ENCODE data around the gene JAZF1.
"Not testable (repeated sequence)": the region's sequence is repeated elsewhere in the genome, so short reads cannot be mapped to it uniquely, and the experiment has no call there.

JAZF1 gene

DNA sequence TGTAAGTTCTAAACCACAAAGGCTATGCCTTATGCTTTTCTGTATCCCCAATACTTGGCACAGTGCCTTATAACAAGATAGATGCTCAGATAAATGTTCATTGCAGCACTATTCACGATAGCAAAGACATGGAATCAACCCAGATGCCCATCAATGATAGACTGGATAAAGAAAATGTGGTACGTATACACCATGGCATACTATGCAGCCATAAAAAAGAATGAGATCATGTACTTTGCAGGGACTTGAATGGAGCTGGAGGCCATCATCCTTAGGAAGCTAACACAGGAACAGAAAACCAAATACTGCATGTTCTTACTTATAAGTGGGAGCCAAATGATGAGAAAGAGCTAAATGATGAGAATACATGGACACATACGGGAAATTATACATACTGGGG lies 293.9 kb downstream of the JAZF1 start:
- not testable (repeated sequence) for DNase-seq (ENCODE audit: low read depth in 2 of 3, low spot score in 2 of 3)

DNA sequence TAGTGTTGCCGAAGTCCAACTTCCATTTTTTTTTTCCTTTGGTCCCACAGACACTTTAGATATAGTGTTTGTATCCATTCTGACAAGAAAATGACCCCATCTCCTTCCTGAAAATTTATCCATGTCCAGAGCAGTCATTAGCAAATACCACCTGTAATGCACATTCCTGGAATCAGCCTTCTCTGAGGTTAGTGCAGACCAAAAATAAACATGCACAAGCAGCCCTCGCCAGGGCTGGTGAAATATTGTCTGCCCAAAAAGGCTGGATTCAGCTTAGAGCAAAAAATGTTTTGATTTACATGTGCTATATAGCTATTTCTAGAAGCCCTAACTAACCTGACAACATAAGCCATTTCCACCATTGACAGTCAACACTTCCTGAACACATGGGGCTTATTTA lies 294.9 kb downstream of the JAZF1 start:
- DNase-seq (ENCODE audit: low read depth in 2 of 3, low spot score in 2 of 3): no peak

DNA sequence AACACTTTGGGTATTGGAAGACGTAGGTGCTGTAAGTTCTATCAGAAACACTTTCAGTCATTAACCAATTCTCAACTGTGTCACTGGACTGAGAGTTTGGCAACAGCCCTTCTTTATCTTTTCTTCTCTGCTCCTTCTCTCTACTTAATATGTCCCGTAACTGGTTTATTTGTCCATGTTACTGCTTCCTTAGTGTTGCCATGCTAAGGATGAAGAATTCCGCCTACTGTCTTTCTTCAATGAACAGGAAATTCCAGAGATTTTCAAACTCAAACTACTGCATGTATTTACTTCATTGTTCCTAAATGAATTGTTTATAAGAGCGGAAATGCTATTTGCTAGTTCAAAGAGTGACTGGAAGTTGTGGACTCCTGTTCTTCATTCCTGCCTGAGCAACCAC lies 296.9 kb downstream of the JAZF1 start:
- DNase-seq (ENCODE audit: low read depth in 2 of 3, low spot score in 2 of 3): no peak

DNA sequence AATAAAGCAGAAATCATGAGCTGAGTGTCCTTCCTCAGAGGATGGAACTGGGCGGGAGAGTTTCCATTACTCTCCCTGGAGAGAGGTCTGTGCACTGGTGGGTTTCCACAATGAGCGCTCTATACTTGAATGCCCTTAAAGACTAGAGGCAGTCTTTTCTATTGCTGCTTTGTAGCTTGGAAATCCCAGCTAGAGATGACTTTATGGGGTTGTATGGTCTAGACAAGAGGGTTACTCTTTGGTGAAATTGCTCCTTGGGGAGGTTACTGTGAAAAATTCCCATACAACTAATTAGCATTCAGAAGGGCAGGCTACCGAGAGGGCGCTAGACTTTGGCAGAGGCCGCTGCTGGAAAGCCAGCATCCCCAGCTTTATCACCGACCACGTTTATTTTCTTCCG lies 303.8 kb downstream of the JAZF1 start:
- no peak for DNase-seq (ENCODE audit: low read depth in 2 of 3, low spot score in 2 of 3)

DNA sequence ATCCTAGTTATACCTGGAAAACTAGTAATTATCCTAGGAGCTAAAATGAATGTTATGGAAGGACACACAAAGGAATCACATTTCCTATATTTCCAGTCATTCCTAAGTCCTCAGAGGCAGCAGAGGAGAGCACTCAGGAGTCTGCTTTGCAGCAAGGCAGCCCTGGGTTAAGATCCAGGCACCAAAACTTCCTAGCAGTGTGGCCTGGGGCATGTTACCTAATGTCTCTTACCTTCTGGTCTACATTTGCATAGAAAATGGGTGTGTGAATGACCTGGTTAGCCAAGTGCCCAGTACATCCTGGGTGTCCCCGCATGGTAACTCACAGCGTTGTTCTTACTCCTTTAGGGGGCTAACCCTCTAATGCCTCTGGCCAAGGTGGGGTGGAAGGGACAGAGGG lies 304.8 kb downstream of the JAZF1 start:
- no peak for DNase-seq (ENCODE audit: low read depth in 2 of 3, low spot score in 2 of 3)

DNA sequence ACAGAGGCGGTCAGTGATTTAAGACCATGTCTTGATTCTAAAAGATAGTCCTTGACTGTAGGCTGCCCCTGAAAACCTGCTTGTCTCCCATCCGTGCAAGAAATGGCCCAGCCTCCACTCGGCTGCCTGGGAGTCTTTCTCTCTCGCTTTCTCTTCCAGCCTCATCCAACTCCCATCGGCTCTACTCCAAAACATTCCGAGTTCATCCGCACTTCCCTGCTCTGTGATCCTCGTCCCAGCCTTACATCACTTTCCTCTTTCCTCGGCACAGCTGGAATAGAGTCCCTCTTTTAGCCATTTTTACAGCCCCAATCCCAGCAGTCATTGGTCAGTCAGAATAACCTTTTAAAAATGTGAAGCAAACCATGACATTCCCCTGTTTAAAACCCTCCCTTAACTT lies 305.5 kb downstream of the JAZF1 start:
- DNase-seq (ENCODE audit: low read depth in 2 of 3, low spot score in 2 of 3): no peak

DNA sequence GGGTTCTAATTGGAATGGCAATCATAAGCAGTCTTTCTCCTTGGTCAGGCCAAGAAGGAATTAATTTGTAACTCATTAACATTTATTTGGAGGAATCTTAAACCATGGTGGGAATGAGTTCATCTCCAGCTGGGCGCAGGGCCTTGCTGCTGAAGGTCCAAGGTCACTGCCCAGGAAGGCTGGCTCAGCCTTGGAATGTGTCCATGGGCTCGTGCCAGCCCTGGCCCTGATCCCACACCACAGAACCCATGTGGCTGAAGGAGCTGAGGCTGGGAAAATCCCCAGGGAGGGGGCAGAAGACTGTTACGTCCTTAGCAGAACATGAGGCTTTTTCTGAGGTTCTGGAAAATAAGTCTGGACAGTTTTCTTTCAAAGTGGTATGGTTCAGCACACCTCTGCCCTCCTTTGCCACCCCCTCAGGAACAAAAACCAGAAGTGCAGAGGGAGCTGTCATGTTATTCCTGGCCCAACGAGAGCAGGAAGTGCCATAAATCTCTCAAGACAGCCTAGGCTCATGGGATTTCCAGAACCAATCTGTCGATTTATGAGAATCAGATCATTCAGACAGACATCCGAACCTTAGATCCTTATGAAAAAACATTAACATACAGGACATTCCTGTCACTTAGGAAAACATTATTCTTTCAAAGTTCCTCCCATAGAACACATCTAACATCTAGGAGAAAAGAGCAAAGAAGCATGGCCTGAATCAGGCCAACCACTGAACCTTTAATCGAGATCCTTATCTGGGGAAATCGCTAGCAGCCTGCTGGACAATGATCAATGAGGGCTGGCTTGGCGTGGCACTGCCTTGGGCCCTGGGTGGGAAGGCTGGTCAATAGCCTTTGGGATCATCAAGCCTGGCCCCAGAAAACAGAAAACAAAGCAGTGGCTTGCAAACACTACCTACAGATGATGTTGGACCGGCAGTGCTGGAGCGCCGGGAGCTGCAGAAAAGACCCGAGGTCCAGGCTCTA lies 306.3 kb downstream of the JAZF1 start:
- no peak for DNase-seq (ENCODE audit: low read depth in 2 of 3, low spot score in 2 of 3)

DNA sequence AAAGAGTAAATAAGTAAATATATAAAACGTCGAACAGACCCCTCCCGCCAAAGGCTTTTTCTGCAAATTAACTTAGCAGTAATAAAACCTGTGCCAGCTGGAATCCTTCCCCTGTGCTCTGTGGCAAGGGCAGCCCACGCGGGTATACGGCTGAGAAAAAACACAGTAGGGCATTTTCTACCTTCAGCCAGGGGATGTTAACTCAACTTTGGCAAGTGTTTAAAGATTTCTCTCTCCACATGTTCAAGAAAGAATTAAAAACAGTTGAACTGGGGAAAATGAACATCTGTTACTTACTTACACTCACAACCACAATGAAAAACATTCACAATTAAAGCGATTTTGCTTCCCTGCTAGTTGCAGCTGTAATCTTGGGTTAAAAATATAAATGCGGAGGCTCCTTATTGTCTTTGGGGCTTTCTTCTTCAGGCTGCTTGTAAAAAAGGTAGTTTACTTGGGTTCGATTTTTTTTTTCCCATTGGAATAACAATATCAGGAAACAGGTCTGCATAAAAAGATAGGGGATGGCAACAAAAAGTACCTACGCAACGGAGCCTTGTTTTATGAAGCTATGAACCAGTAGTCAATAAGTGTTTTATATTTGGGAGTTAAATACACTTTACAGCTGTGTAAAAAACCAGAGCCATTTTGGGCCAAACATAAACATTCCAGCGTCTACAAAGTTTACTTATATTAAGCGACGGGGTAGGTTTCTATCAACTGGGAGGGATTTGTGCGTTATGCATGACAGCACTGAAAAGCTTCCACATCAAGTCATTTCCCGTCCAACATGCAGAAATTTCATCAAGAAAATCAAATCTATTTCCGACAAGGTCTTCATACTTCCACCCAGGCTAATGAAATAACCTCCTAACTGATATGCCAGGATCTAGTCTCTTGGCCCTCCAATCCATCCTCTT lies 308.0 kb downstream of the JAZF1 start:
- DNase-seq (ENCODE audit: low read depth in 2 of 3, low spot score in 2 of 3): no peak

DNA sequence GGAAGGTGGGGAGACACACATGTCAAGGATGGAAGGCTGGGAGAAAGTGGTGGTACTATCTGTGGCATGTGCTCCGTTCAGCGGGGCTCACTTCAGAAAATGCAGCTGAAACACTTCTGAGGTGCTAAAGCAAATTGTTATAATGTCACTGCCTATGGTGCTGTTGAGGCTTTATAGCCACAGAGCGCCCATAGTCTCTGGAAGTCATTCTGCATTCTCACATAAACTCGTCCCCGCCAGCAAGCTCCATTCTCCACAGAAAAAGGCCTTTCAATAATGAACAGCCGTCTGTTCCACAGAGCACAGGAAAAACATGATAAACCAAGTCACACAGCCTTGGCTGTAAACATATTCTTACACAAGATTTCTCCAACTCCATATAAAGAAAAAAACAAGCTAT lies 308.7 kb downstream of the JAZF1 start:
- DNase-seq (ENCODE audit: low read depth in 2 of 3, low spot score in 2 of 3): no peak

DNA sequence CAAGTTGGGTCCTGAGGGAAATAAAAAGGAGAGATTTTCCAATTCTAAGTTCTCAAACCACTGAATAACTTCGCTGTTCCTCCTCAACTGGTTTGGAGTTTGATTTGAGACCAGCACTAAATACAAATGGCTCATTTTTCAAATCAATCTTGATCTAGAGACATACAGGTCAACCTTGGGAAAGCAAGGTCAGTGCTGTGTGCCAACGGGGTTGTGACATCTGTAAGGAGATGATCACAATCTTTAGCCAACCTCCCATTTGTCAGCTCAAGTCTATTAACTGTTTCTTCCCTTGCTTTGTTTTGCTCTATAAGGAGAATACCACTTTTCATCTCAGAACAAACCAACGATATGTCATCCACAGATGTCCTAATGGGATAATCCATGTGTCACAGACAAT lies 309.5 kb downstream of the JAZF1 start:
- no peak for DNase-seq (ENCODE audit: low read depth in 2 of 3, low spot score in 2 of 3)

DNA sequence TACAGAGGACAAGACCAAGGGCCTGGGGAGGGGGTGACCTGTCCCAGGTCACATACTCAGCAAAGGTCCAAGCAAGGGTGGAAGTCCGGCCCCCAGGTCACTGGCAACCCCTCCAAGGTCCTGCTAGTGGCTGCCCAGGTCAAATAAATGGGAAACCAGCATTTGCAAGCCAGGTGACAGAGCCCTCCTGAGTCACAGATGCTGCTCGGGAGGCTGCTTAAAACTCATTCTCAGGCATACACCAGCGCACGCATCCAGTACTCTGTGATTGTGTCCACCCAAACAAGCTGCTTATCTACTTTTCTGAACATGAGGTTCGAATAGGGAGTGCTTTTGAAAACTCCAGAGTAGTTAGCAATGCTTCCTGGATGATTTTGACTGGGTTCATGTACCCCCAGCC lies 310.0 kb downstream of the JAZF1 start:
- DNase-seq (ENCODE audit: low read depth in 2 of 3, low spot score in 2 of 3): no peak

DNA sequence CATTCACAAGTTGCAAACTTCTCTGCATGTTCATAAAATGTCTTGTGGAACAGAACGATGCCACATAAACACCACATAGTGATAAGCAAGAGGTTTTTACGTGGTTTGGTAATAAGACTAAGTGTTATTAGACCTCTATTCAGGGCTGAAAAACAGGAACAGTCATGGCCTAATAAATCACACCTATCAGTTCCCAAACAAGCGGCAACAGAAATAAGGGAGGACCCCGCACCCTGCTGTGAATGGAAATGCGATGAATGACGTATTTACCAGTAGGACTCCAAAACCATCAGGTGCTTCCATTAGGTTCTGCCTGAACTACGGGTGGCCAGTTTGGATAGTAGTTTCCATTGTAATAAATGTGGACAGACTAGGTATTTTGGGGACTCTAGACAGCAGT lies 311.5 kb downstream of the JAZF1 start:
- DNase-seq (ENCODE audit: low read depth in 2 of 3, low spot score in 2 of 3): no peak

DNA sequence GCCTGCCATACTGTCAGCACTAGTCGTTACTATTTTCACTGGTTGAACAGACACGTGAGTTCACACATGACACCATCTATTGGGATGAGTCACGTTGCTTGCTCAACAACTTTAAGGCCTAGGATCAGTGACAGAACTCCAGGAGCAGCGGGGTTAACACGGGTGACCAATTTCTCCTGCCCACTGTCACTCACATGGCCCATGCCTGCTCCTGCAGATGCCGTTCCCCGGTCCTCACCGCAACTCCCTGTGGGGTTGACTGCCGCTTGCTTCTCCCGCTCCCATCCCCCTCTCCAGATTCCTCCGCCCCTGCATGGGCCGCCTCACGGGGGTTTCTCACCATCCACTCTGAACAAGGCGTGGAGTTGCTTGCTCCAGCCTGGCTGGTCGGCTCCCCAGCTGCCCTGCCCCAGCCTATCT lies 312.5 kb downstream of the JAZF1 start:
- no peak for DNase-seq (ENCODE audit: low read depth in 2 of 3, low spot score in 2 of 3)

DNA sequence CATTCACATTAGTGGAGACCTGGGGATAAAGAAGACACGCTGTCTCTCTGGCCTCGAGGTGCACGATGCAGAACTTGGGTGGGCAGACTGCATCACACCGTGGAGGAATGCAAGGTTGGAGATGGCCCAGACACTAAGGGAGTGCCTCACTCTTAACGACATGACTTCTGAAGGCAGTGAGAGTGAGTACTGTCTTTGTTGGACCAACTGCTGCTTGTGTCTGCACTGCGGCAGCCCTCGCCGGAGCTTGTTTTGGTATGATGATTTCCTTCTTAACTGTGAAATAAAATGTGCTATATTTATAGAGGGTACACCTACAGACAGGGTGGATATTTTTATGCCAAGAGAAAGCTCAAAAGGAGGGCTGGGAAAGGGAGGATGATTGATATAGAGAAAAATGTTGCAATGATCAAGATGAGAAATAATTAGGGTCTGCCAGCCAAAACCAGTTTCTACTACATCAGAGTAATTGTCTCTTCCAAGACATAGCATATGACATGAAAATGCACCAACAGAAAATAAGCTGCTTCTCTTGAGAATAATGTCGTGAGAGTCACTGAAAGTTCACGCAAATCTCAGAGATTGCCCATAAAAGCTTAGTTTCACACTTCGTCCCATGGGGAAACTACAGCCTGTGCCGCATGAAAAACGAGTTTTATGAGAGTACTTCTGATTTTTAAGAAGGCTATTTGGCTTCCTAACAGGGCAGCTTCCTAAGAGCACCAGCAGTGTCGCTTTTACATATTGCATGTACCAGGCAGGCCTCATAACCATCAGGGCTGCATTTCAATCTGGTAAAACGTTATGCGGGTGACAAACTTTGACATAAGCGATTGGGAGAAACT lies 313.5 kb downstream of the JAZF1 start:
- no peak for DNase-seq (ENCODE audit: low read depth in 2 of 3, low spot score in 2 of 3)

DNA sequence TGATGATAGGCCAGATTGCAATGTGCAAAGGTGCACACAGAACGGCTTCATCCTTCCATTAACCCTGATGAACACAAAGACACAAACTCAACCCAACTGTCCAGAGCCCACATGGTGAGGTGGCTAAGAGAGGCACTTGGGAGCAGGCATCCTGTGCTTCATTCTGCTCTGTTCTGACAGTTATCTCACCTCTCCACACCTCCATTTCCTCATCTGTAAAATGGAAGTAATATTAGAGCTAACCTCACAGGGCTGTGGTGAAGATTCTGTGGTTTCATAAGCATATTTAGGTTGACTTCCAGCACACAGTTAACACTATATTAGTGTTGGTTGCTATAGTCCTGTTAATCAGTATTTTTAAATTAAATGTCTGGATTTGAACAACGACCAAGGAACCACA lies 314.3 kb downstream of the JAZF1 start:
- no peak for DNase-seq (ENCODE audit: low read depth in 2 of 3, low spot score in 2 of 3)

DNA sequence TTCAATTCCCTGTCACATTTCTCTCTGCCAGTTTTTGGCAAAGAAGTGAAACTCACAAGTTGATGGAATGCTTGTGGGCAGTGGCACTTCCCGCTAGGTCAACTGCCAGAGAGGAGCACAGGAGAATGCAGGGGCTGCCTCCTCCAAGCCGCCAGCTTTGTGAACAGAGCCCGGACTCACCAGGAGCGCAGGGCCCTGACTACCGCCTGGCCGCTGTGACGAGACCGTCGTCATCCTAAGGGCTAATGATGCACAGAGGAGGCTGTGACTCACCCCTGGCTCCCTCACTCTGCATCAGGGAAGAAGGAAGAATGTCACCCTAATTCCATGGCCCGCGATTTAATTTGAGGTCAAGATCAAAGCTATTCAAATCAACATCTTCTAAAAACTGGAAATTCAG lies 316.7 kb downstream of the JAZF1 start:
- no peak for DNase-seq (ENCODE audit: low read depth in 2 of 3, low spot score in 2 of 3)

DNA sequence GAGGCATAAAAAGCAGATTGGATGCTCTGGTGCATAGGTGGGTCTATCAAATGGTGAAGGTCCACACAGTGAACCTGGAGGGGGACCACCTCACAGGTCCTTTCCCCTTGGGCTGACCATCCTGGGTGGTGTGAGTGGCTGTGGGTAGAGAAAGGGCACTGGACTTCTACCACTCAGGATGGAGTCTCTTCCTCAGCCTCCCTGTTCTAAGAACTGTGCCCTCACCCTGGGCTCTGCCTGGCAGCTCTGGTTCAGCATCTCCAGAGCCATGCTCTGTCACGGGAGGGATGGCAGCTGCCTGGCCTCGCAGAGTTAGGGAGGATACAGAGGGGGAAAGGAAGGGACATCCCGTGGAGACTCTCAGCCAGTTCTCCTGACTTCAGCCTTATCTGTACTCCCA lies 318.8 kb downstream of the JAZF1 start:
- DNase-seq (ENCODE audit: low read depth in 2 of 3, low spot score in 2 of 3): no peak

DNA sequence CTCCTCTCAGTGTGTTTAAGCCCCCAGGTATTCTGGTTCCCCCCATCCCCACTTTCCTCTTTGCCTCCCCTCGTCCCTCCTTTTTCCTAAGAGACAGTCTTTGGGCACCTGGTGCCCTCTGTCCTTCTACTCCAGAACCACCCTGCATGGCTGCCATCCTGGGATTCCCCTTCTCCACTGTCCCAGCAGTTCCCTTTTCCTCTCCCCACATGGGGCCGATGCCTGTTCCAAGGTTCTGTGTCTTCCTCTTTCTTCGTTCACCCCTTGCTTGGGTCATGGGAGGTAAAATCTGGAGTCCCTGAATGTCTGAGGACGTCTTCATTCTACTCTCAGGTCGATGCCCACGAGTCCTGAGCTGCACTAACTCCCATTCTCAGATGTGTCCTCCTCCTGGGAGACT lies 319.8 kb downstream of the JAZF1 start:
- no peak for DNase-seq (ENCODE audit: low read depth in 2 of 3, low spot score in 2 of 3)

DNA sequence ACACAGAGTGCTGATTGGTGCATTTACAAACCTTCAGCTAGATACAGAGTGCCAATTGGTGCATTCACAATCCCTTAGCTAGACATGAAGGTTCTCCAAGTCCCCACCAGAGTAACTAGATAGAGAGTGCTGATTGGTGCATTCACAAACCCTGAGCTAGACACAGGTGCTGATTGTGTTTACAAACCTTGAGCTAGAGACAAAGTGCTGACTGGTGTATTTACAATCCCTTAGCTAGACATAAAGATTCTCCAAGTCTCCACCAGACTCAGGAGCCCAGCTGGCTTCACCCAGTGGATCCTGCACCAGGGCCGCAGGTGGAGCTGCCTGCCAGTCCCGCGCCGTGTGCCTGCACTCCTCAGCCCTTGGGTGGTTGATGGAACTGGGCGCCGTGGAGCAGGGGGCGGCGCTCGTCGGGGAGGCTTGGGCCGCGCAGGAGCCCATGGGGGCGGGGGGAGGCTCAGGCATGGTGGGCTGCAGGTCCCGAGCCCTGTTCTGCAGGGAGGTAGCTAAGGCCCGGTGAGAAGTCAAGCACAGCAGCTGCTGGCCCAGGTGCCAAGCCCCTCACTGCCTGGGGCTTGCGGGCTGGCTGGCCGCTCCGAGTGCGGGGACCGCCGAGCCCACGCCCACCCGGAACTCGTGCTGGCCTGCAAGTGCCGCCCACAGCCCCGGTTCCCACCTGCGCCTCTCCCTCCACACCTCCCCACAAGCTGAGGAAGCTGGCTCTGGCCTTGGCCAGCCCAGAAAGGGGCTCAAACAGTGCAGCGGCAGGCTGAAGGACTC lies 323.7 kb downstream of the JAZF1 start:
- DNase-seq (ENCODE audit: low read depth in 2 of 3, low spot score in 2 of 3): not testable (repeated sequence)

DNA sequence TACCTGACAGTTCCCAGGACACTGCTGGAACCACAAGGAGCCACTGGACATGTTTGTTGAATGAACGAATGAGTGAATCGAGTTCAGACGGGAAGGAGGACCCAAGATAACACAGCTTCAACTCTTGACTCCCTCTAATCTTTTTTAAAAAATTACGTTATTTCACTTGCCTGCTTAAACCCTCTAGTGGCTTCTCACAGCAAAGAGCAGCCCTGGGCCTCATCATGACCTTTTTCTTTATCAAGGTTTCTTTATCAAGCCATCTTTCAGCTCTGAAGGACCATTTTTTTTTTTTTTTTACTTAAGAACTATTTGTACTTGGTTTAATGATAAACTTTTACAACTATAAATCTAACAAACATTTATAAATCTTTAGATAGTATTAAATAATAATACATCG lies 330.1 kb downstream of the JAZF1 start:
- no peak for DNase-seq (ENCODE audit: low read depth in 2 of 3, low spot score in 2 of 3)
